ENCODE measurements around the gene SERPING1. TPM values are rescaled to one million over a fixed set of nuclear protein-coding genes. Genes with fewer than 3 reads are reported as not detected.

The SERPING1 gene
- total RNA-seq, 1 donor from 2014 or later: 20.8 TPM

GRCh38 chr11:57597916-57598830, 688 bp downstream of the SERPING1 start:
- DNase-seq: peak; percentile 86

DNA sequence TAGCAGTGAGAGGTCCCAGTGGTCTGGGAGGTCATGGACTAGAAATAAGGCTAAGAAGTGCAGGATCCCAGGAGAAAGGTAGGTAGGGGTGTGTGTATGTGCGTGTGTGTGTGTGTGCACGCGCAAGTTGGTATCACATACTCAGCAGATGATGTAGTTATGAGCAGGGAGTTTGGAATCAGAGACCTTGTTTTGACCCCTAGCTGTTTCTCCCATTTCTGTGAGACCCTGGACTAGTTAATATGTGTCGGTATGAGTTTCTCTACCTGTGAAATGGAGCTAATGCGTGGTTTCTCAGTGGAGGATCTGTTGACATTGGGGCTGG, 1.3 kb downstream of the SERPING1 start:
- peak; percentile 21 for DNase-seq

DNA sequence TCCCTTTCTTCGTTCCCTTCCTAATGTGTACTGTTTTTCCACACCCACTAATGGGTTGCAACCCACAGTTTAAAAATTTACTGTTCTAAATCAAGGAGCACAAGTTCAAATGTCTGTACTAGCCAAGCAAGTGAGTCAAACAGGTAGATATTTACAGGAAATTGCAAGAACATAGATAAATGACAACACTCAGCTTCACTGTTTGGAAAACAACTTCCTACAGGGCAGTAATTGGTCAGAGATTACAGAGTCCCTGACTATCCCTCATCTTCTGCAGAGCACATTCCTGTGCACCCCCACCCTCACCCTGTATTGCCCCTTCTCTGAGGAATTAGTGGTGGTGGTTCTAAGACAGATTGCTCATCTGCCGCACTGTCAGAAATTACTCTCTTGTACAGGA, 1.9 kb downstream of the SERPING1 start:
- DNase-seq: no peak

DNA sequence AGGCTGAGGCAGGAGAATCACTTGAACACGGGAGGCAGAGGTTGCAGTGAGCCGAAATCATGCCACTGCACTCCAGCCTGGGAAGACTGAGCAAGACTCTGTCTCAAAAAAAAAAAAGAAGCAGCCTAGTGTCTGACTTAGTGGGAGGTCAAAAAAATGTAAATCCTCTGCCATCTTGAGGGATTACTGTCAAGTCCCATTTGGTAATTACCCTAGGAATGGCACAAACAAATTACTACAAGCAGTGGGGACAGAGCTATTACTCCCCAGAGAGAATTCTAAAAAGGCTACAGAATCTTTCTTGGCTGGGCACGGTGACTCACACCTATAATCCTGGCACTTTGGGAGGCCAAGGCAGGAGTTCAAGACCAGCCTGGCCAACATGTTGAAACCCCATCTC, 3.8 kb downstream of the SERPING1 start:
- no peak for DNase-seq

DNA sequence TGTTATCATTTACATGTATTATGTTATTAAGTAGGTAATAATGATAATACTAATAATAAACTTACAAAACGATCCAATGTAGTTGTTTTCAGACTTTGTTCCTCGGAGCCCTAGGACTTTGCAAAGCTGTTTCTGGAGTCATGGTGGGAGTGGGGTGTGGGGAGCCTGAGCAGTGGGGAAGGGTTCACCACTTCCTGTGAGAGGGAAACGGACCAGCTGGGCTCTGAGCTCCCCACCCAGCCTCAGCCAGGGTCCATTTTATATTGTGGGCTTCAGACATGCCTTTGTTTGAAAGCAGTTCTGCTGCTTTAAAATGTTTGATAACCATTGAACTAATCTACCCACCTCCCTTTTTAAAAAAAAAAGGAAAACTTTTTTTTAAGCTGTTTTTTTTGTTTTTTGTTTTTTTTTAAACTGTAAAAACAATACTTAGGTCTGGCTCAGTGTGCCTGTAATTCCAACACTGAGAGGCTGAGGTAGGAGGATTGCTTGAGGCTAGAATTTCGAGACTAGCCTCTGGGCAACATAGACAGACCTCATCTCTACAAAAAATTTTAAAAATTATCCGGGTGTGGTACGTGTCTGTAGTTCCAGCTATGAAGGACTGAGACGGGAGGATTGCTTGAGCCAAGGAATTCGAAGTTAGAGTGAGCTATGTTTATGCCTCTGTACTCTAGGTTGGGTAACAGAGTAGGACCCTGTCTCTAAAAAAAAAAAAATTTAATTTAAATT, 7.0 kb downstream of the SERPING1 start:
- no peak for DNase-seq

DNA sequence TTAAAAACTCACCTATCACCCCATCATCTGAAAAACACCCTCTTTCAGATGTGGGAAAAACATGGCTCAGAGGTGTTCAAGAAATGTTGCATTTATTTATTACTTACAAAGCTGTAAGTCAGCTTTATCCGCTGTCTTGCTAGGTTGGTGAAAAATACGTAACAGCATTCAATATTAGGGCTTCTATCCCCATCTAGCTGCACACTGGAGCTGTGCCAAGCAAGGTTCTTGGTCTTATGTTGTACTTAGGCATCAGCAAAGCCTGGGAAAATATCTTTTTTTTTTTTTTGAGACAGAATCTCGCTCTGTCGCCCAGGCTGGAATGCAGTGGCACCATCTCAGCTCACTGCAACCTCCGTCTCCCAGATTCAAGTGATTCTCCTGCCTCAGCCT, 7.5 kb downstream of the SERPING1 start:
- no peak for DNase-seq

- no peak for DNase-seq
These were observed 12.7 kb downstream of the SERPING1 start for GRCh38 chr11:57610170-57610569.

DNA sequence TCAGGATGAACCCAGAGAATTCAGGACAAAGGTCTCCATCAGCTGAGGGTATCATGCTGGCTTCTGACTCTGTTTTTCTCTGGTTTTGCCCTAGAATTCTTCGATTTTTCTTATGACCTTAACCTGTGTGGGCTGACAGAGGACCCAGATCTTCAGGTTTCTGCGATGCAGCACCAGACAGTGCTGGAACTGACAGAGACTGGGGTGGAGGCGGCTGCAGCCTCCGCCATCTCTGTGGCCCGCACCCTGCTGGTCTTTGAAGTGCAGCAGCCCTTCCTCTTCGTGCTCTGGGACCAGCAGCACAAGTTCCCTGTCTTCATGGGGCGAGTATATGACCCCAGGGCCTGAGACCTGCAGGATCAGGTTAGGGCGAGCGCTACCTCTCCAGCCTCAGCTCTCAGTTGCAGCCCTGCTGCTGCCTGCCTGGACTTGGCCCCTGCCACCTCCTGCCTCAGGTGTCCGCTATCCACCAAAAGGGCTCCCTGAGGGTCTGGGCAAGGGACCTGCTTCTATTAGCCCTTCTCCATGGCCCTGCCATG, 16.8 kb downstream of the SERPING1 start:
- DNase-seq: no peak

- no peak for DNase-seq
These were observed 17.8 kb downstream of the SERPING1 start for GRCh38 chr11:57615308-57615707.

GRCh38 chr11:57616595-57616994, 19.1 kb downstream of the SERPING1 start:
- DNase-seq: no peak

GRCh38 chr11:57618438-57618837, 21.0 kb downstream of the SERPING1 start:
- DNase-seq: no peak

- DNase-seq: no peak
These were observed 21.8 kb downstream of the SERPING1 start for GRCh38 chr11:57619331-57619730.

GRCh38 chr11:57620467-57620866, 23.0 kb downstream of the SERPING1 start:
- DNase-seq: no peak

DNA sequence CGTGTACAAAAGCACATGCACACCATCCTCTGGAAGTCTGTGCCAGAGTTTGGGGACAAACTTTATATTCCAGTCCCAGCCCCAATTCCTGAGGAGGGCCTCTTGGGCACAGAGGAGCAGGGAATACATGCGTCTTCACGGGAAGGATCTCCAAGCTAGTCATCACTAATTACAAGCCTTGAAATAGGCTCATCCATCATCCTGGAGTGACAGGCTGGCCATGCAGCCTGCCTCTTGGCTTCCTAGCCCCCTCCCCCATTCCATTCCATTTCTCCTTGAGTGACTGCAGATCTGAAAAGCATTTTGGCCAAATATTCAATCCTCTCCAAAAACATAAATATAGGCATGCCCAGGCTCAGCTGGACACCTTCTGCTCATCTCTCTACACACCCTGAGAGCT, 24.8 kb downstream of the SERPING1 start:
- no peak for DNase-seq

DNA sequence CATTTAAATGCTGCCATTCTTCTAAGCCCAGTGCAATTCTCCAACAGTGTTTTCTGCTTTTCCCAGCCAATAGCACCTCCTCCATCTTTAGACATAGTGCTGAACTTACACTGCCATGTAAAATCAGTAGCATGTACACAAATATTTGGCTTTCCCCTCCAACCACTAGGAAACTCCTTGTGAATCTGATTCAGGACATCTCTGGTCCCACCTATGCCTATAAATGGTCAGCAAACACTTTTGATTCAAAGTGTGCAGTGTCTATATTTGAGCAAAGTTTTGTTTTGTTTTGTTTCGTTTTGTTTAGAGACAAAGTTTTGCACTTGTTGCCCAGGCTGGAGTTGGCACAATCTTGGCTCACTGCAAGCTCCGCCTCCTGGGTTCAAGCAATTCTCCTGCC, 27.4 kb downstream of the SERPING1 start:
- DNase-seq: no peak

GRCh38 chr11:57626895-57627294, 29.4 kb downstream of the SERPING1 start:
- no peak for DNase-seq

DNA sequence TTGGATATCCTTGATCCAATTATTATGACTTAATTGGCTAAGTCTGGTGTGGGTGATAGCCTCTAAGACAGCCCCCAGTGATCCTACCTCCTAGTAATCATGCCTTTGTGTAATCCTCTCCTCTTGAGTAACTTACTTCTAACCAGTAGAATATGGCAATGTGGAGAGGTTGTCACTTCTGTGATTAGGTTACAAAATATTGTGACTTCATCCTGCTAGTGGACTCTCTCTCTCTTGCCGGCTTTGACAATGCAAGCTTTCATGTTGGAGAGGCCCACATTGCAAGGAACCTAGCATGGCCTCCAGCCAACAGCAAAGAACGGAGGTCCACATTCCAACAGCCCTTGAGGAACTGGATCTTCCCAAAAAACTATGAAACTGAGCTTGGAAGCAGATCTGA, 32.7 kb downstream of the SERPING1 start:
- no peak for DNase-seq

GRCh38 chr11:57632116-57632515, 34.6 kb downstream of the SERPING1 start:
- no peak for DNase-seq

- peak; percentile 8 for DNase-seq
These were observed 36.0 kb downstream of the SERPING1 start for GRCh38 chr11:57633394-57634070.

GRCh38 chr11:57634311-57634710, 36.8 kb downstream of the SERPING1 start:
- DNase-seq: no peak

GRCh38 chr11:57635246-57635645, 37.8 kb downstream of the SERPING1 start:
- no peak for DNase-seq

DNA sequence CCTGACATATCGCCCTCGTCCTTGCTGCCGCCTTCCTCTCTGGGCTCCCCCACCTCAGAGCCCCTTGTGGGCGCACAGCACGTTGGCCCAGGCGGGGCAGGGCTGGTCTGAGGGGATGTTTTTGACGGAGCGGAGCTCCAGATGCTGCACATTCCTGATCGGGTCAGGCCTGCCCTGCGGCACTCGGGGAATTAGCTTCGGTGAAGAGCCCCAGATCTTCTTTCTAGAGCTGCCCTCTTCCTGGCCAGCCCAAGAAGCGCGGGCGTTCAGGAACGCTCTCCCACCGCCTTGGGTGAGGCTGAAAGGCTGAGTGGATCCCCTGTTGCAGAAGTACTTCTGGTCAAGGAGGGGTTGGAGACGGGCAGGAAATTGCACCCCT, 40.1 kb downstream of the SERPING1 start:
- DNase-seq: peak; percentile 83

Measured in tongue (tissue), 2 donors.